Activated T-helper 1 cell treated with Interleukin-2 at 50 U/mL for 16 hours (primary cell): ENCODE data around the gene MATCAP1.
A peak's percentile ranks its signal among the peaks of the same experiment; 100 is the strongest.

ENCODE experiments used
- DNase-seq: peaks from one replicate; pipeline ENCODE4 v3.0.0-alpha.2; 2020; ENCODE audit warnings: low read depth

Gene MATCAP1

DNA sequence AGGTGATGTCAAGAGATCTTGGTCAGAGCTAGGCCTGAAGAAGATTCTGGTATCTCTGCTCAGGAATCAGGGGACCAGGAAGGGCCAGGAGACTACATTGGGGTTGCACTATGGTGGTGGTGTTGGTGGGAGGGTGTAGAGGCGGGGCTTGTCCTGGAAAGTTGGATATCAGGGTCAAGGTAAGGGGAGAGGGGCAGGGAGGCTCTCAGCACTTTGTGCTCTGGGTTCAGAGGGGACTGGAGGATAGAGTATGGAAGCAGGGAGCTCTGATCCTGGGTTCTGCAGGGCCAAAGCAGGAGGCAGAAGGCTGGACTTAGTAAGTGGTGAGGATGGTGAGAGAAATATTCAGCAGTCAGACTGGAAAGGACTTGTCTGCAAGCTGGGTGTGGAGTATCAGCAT lies 10.4 kb downstream of the MATCAP1 start:
- no peak for DNase-seq

DNA sequence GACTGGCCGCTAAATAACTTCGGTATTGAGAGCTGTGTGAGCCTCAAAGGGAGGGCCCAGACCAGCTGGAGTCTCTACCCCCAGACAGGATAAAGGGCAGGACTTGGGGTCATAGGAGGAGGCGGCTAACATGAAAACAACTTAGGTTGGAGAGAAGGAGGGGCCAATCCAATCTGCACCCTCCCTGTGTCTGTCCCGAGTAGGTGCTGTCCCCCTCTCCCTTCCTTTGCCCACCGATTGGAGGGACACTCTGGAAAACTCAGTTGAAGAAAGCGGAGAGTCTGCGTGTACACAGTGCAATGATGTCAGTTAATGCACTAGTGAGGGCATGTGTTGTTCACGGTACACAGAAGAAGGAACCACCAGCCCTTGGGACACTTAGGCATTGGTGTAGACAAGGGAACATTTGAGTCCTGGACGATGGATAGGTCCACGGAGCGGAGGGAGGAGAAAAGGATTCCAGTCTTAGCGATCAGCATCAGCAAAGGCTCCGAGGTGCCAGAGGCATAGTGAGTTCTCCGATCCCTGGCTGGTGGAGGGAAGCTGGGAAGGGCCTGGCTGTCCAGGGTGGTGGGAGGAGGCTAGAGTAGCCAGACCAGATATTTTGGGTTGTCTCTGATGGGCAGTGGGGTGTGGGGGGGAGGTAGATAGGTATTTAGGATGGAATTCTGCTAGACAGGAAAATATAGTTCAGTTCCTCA lies 12.7 kb downstream of the MATCAP1 start:
- DNase-seq = no peak

DNA sequence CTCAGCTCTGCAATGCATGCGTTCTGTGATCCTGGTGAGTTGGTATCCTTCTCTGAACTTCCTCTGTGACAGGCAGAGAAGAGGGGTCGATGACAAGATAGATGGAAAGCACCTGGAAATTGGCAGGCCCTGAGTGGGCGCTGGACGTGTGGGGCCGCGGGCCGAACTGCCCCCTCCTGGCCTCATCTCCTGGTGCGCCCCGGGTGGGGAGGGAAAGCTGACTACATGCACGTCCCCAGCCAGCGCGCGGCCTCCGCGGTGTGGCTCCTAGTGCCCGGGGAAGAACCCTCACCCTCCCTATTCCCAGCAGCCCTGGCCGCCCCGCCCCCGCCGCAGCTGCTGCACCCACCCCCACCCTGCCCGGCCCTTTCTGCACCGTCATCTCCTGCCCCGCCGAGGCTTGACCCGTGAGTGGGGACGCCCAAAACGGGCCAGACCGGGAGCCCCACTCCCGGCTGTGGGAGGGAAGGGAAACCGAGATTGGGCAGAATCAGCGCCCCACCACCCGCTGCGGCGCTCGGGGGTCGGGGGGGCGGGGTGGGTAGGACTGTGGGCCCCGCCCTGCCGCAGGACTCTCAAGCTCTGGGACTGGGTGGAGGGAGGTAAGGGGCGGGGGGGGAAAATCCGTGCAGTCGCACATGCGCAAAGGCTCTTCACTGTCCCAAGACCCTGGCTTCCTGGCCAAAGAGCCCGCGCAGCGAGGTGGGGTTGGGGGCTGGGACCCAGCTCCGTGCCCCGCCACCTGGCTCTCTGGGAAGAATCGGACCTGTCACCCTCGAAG lies 13.4 kb downstream of the MATCAP1 start, which contains the start of gene NOL3:
TSS of gene NOL3 (plus strand) at position 371 of the 781 bp plus-strand sequence.
- no peak for DNase-seq

GRCh38 chr16:67169642-67170167 lies 14.1 kb downstream of the MATCAP1 start:
- DNase-seq = no peak

GRCh38 chr16:67169011-67169451 lies 14.7 kb downstream of the MATCAP1 start:
- DNase-seq = no peak

DNA sequence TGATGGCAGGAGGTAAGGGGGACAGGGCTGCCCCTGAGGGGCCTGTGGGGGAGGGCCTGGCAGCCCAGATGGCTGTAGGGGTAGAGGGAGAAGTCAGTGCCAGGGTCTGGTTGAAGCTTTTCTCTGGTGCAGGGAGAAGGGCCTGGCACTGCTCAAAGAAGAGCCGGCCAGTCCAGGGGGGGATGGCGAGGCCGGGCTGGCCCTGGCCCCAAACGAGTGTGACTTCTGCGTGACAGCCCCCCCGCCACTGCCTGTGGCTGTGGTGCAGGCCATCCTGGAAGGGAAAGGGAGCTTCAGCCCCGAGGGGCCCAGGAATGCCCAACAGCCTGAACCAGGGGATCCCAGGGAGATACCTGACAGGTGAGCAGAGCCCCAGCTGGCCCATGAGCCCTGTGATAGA lies 16.2 kb downstream of the MATCAP1 start:
- DNase-seq = no peak

DNA sequence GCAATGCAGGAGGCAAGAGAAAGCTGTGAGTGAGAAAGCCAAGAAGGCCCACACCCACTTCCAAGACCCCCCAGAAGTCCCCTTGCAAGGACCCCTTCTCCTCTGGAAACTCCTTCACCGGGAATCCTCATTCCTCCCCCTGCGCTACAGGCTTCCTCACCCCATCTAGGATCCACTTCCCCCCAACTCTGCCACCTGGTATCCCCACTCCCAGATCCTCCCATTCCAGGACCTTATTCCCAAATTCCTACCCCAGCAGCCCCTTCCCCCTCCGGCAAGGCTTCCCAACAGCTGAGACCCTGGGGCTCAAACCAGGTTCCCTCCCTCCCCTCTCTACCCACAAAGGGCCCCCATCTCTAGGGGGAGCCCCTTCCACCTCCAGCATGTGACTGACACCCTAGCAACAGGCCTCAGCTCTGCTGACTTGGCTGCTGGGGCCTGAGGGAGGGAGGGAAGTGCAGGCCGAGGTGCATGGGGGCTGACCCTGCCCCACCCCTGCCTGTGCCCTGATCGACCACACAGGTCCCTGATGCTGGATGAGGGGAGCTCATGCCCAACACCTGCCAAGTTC lies 17.1 kb downstream of the MATCAP1 start:
- no peak for DNase-seq

- DNase-seq = no peak
These were observed 17.6 kb downstream of the MATCAP1 start for GRCh38 chr16:67166110-67166547.

GRCh38 chr16:67165121-67166078 lies 18.4 kb downstream of the MATCAP1 start:
- DNase-seq = no peak

GRCh38 chr16:67164599-67165061 lies 19.1 kb downstream of the MATCAP1 start, which contains the start of gene HSF4:
Gene HSF4, plus strand, starts transcription at chr16:67164745. Its CDS starts 67 bp downstream, at chr16:67164812.
- DNase-seq = no peak

GRCh38 chr16:67163999-67164558 lies 19.7 kb downstream of the MATCAP1 start:
- DNase-seq = no peak

GRCh38 chr16:67163164-67163998 lies 20.4 kb downstream of the MATCAP1 start:
- peak; percentile 28 for DNase-seq

- DNase-seq = no peak
These were observed 21.1 kb downstream of the MATCAP1 start for GRCh38 chr16:67162506-67163163.

DNA sequence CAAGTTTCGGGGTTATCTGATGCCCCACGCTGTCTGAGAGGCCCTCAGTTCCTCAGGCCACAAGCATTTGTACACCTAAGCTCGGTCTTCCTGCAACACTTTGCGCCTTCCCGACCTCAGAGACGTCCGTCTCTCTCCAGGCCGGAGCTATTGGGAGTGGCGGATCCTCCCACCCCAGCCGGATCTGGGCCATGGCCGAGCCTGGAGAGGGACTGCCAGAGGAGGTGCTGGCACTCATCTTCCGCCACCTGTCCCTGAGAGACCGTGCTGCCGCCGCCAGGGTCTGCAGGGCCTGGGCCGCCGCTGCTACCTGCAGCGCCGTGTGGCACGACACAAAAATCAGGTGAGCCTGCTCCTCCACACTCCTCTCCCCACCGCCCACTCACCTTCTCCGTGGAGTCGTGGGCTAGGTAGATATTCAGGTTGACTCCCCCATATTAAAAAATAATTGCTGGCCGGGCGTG lies 22.1 kb downstream of the MATCAP1 start:
- no peak for DNase-seq

DNA sequence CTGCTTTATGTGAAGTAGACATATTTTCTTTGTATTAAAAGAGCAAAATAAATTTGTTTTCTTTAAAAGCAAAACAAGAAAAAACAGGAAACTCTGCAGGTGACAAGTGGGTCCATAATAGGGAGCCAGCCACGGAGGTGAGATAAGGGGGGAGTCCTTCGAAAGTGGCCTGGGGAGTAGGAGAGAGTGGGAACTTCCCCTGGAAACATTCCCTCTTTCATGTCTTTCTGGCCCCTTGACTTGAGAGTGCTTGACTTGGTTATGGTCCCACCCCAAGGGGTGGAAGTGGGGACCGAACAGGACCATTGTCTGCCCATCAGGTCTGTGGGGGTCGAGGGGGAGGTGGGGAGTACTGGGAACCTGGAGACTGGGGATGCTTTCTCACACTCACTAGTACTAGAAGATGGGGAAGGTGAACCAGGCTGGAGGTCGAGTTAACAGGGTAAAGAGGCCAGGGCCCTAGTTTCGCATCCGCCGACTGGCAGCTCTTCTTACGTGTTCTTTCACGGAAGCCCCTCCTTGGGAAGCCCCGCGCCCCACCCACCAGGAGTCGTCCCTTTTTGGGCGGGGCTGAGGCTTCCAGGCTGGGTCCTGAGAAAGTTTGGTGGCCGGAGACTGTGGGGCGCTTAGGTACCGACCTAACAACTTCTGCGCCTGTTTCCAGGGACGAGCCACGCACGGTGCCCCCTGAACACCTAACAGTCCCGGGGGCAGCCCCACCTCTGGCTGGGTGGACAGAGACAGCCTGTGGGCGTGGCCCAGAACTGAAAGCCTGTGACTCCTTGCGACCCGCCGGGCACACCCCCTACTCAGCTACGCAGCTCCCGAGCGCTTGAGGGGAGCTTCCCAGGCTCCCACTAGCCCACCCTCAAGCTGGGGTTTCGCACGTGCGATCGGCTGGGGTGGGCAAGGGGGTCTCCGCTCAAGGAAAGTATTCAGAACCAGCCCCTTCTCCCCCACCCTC lies 24.8 kb downstream of the MATCAP1 start:
- peak; percentile 73 for DNase-seq

GRCh38 chr16:67157892-67158635 lies 25.7 kb downstream of the MATCAP1 start:
- DNase-seq = no peak

DNA sequence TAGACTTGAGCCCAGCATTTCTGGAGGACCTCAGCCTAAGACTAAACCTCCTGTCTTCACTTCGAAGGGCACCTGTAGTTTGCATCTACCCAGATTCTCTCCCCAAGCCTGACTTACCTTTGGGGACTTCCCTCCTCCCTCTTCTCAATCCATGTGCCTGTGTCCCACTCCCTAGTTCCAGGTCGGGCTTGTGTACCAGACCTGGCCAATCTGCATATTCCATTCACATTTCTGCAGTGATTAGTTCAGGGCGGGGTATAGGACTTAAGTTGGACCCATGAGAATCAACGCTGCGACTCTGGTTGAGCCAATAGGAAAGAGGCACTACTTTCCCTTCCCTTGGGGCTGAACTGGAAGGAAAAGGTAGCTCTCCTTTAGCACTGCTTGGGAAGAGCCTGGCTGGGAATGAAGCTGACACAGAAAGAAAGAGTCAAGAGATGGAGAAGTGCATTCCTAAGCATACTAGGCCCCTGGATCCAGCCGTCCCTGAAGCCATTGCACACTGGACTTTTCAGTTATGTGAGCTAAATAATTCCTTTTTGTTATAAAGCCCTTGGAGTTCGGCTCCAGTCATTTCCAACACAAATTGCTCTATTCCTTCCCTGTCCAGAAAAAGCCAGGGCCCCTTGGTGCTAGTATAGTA lies 26.5 kb downstream of the MATCAP1 start:
- no peak for DNase-seq
